Endothelial cell of umbilical vein (primary cell): ENCODE data around the gene BCL2.

Source experiments
- CTCF ChIP-seq, 2 donors: IDR thresholded peaks; 1 replicate in 1 of 2; 2 replicates in 1 of 2; pipeline ENCODE4 v1.5.1; 2011; ENCODE audit warnings: low read length in 2 of 2, mild to moderate bottlenecking in 2 of 2, moderate library complexity in 2 of 2, control low read depth in 1 of 2, inconsistent platforms in 1 of 2, low read depth in 1 of 2; ENCODE audit not compliant: insufficient read depth in 1 of 2; ENCODE audit errors: extremely low read depth in 1 of 2
- EZH2 ChIP-seq: IDR thresholded peaks from 2 replicates; pipeline ENCODE4 v1.6.1; 2012; ENCODE audit warnings: borderline replicate concordance, low read depth, mild to moderate bottlenecking, moderate library complexity, low read length, inconsistent platforms; ENCODE audit not compliant: severe bottlenecking
- FOS ChIP-seq: IDR thresholded peaks from 2 replicates; pipeline ENCODE4 v1.6.1; 2011; ENCODE audit warnings: mild to moderate bottlenecking, low read length, moderate library complexity, borderline replicate concordance; ENCODE audit not compliant: insufficient read depth
- GATA2 ChIP-seq: IDR thresholded peaks from 2 replicates; pipeline ENCODE4 v1.7.0; 2011; ENCODE audit warnings: low read depth, mild to moderate bottlenecking, moderate library complexity, mixed read lengths, low read length; ENCODE audit not compliant: insufficient read length, insufficient read depth
- JUN ChIP-seq: IDR thresholded peaks from 2 replicates; pipeline ENCODE4 v1.6.1; 2011; ENCODE audit warnings: borderline replicate concordance, low read depth; ENCODE audit not compliant: insufficient read length, insufficient read depth
- MAX ChIP-seq: IDR thresholded peaks from 2 replicates; pipeline ENCODE4 v1.6.1; 2011; ENCODE audit not compliant: insufficient read depth, insufficient read length
- MYC ChIP-seq: IDR thresholded peaks from one replicate; pipeline ENCODE4 v1.6.1; 2011; ENCODE audit warnings: mild to moderate bottlenecking, low read depth, low read length
- POLR2A ChIP-seq: IDR thresholded peaks from 2 replicates; pipeline ENCODE4 v1.6.1; 2012; ENCODE audit warnings: low read depth, mild to moderate bottlenecking, control low read depth, low read length
- POLR2AphosphoS5 ChIP-seq: IDR thresholded peaks from 2 replicates; pipeline ENCODE4 v1.6.1; 2012; ENCODE audit warnings: low read depth, mild to moderate bottlenecking, control low read depth, low read length, moderate library complexity; ENCODE audit not compliant: insufficient read depth

DNA sequence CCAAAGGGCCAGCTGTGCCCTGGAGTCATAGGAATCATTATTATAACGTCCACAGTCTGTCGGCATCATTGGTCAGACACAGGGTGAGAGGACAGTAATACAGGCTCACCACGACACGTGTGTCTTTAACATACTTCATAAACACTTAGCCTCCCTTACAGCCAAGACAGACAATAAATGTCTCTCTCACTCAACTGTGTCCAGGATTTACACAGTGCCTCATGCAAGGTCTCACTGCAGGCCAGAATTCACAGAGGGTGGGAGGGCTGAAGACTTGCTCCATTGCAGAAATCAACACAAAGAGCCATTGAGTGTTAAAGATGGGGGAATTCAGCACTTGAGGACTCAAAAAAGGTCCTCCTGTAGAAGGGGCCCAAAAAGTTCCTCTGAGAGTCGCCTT is 210.5 kb downstream of the BCL2 start:
- TF ChIP-seq CTCF (IDR thresholded peaks at IDR 0.05; ENCODE audit: extremely low read depth in 1 of 2, insufficient read depth in 1 of 2, low read depth in 1 of 2, low read length in 2 of 2) (no peak), EZH2 (no peak), POLR2AphosphoS5 (no peak), MYC (no peak), GATA2 (no peak), POLR2A (no peak), FOS (no peak), JUN (no peak), MAX (no peak)
